HG02763 (cell line): ENCODE results near the gene HS3ST3B1.

Experiments
- ATAC-seq: cut with Tn5 transposase; IDR thresholded peaks from one replicate; pipeline ENCODE4 v1.9.1; 2021; ENCODE audit warnings: mild to moderate bottlenecking, moderate library complexity; ENCODE audit not compliant: unreplicated experiment

The HS3ST3B1 gene

DNA sequence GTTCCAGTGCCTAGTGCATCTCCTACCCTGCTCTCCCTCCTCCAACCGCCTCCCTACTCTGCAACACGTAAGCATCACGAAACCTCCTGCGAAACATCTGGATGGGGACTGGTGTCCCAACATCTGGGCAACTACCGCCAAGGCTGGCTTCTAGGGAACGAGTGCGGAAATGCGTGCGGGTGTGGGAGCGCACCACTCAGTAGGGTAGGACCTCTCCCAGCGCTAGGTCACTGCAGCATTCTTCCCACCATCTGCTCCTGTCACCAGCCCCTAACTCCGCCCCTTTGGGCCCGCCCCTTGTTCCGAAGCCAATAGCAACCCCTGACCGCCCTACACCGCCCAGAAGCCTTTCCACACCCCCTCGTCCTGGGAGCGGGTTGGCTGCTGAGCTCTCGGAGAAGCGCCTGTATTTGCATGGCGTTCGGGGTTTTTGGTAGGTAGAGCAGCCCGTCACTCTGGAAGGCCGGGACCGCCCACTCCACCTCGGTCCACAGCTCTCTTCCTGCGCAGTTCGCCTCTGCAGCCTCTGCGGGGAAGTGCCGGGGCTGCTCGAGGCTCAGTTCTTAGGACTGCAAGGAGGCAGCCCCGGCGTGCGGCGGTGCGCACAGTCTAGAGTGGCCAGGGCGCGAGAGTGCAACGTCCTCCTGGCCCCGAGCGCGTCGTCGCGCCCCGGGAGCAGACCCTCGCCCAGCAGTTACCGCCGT is at the start of gene HS3ST3B1:
TSS of gene HS3ST3B1 (plus strand) at position 507 of the 704 bp plus-strand sequence. CDS start 438 bp downstream, outside the sequence.
- ATAC-seq: peak; percentile 73

DNA sequence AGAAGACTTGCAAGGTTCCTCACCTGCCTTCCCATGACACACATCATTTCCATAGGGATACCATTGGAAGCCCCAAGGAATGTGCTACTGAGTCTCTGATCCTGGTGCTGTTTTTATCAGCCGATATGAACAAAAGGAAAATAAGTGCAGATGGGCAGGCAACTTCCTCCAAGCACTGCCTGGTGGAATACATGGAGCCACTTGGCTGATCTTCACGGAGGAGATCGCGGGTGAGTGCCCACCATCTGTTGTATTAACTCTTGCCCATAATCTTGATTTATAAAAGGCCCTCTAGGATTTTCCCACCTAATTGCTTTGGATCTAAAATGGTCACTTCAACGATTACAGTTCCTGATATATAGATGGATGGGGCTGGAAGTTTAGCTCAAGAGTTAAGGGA is 39.5 kb upstream of the HS3ST3B1 start:
- ATAC-seq: no peak

DNA sequence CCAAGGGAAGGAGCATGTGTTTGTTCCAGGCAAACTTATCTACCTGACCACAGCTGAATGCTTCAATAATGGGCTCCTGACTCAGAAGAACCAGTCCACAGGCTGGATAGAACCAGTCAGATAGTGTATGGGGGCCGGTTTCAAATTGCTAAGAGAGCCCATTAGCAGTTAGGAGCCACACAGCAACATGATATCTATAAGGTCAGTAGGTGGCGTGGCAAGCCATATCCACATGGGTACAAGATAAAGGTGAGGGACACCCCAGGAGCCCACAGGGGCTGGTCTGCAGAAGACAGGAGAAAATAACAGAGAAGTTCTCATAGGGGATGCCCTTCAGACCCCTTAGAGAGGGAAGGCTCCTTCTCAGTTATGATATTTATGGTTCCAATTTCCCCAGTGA is 32.6 kb upstream of the HS3ST3B1 start:
- no peak for ATAC-seq

DNA sequence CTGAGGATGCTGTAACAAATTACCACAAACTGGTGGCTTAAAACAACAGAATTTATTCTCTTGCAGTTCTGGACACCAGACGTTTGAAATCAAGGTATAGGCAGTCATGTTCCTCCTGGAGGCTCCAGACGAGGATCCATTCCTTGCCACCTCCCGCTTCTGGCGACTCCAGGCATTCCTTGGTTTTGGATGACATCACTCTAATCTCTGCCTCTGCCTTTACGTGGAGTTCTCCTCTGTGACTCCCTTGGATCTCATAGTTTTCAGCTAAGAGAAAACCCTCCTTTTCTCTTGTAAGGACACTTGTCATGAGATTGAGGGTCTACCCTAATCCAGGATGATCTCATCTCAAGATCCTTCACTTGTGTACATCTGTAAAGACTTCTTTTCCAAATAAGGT is 31.4 kb upstream of the HS3ST3B1 start:
- no peak for ATAC-seq

DNA sequence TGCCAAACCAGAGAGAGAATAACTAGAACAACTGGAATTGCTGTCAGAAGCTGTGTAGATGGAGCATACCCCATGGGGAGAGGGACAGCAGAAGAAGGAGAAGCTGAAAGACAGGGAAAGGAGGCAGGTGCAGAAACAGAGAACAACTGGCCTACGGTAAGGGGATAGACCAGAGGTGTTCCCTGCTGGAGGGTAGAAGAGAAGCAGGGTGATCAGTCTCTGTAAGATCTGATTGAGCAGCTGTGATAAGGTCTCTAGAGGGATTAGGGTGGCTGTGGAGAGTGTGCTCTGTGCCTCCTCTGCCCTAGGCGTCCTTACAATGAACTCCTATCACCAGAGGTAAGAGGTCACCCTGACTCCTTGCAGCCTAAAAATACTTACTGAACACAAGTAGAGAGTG is 30.4 kb upstream of the HS3ST3B1 start:
- no peak for ATAC-seq

DNA sequence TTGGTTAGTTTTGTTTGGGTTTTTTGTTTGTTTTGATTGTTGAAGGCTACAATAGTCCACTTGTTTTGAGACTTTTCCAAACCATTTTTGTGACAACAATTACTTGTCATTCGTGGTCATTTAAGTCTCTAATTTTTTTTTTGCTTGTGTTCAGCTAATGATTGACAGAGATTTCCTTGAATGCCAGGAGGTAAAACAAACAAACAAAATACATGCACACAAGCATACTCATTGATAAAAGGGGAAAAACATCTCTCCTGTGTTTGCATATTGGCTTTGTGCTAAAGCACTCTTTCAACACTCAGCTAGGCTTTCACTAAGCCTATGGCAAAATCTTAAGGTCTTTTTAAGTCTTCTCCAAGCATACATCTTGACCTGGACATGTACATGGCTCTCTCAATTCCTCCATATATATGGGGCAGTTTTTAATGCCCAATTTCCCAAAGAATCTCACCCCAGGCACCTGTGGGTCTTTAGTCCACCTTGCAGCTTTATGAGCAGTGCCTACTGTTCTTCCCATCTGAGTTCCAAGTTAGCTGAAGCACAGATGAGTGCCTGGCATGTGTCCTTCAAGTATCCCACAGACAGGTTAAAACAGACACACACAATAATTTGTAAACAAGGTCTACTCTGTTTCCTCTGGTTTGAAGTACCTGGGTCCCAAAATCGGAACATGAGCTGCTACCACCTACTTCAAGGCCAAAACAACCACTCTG is 24.2 kb upstream of the HS3ST3B1 start:
- ATAC-seq: no peak

DNA sequence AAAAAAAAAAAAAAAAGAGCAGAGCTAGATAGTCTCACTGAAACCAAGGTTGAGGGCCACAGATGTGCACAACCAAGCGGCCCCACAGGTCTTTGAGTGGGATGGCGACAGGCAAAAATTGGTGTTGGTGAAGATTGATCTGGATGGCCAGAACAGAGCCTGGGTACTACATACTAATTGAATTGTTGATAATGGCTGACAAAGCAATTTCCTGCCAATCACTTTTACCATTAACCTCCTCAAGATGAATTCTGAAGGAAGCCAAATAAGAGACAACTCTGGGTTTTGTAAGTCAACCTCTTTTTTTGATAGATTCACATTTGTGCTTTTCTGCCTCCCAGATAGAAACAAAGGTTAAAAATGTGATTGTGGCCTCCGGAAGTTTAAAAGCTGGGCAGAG is 19.4 kb upstream of the HS3ST3B1 start:
- ATAC-seq: no peak

DNA sequence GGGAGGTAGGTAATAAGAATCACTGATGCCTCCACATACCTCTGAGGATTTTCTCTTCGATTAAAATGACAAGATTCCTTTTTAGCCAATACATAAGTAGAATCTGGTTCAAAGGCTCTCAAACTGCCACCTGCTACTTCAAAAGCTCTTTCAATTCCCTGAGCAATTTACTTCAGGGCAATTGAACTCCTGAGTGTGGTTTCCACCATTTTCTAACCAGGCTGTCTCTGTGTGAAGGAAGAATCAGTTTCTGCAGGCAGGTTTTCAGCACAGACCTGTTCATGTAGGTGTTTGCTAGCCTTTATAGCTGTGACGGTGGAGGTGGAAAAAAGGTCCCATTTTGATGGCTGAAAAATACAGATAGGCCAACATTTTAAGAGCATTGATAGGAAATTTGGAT is 18.2 kb upstream of the HS3ST3B1 start:
- ATAC-seq: no peak

DNA sequence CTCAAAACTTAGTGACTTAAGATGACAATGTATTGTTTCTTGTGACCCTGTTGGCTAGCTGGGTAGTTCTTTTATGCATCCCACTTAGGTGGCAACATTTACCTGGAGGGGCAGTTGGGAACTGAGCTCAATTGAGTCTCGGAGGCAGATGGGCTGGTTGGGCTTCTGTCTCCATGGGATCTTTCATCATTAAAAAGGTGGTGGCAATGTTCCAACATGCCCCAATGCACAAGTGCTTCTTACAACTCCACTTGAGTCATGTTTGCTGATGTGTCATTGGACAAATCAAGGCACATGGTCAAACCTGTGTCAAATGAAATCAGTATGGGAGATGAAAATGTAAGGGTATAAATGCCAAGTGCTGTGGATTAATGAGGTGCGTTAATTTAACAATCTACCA is 11.7 kb upstream of the HS3ST3B1 start:
- no peak for ATAC-seq

DNA sequence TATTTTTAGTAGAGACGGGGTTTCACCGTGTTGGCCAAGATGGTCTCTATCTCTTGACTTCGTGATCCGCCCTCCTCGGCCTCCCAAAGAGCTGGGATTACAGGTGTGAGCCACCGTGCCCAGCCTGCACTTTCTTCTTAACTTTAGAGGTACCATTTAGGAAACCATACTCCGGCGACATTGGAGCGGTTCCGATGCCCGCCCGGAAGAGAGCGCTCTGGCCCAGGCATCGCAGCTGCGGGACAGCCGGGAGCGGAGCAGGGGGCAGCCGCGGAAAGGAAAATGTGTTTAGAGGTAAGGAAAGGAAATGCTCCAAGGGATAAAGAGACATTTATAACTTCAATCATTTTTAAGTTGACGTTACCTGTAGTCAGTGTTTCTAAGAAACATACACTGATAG is 6.0 kb upstream of the HS3ST3B1 start:
- ATAC-seq: no peak

DNA sequence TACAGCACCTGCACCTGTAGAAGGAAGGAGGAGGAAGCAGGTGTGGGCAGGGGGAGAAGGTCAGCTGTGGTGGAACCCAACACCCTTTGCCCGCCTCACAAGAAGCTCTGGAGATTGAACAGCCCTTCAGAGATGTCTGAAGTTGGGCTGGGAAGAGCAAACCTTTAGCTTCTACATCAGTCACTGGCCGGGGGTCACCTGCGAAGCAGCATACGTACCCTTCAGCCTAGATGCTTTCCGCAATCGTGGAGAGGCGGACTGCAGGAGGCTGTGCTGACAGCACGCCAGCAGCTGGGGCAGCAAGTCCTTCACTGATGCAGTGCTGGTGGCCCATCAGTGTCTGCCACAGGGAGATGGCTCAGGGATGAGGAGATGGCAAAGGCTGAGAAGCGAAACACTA is 5.2 kb upstream of the HS3ST3B1 start:
- ATAC-seq: no peak

DNA sequence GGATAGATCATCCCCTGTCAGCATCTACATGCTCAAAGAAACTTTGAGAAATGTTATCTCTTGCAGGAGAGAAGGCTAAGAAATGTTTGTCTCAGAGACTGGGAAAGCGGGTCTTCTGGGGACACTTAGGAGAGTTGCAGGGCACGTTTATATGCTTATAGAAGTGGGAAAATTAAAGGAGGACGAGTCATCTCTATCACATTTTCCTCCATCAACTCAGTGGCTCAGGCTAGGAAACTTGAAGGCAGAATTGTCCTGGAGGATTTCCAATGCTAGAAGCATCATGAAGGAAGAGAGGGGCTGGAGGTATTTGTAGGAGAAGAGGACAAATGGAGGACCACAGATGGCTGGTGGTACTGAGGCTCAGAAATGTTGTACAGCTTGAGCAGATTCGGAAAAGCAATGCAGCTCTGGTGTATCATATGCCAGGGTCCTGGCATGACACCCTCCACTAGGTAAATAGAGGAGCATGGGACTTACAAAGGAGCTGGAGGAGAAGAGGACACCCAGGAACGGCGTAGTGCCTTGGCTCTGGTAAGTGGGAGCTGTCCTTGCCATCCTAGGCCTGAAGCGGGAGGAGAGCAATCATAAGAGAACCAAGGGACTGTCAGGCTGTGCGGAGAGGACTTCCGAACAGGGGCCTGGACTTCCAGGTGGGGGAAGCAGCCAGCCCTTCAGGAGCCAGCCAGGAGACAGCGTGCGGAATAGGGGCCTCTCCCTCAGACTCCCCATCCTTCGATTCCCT is 4.5 kb upstream of the HS3ST3B1 start:
- no peak for ATAC-seq

DNA sequence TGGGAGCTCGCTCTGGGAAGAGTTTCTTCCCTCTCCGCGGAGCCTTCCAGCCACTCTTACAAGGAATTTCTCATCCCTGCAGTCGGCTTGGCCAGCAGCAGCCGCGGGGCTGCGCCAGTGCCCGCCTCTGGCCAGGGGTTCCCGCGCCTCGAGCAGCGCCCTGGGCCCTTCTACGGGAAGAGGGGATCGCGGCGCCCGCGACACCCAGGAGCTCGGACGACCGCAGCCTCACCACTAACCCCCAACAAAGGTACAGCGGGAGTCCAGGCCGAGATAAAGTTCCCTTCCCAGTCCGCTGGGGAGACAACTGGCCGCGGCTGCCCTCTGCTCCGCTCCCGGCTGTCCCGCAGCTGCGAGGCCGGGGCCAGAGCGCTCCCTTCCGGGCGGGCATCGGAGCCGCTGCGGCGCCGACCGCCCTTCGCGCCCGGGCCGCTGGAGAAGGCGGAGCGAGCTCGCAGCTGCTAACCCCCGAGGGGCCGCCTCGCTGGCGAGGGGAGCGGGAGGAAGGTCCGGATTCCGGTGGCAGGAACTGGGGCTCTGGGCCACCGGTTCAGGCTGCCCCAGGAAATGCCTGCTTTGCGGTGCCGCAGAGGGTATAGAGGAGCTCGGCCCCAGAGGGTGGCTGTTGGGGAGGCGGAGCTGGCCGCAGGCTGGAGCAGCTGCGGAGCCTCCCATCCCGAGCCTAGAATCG is 3.6 kb upstream of the HS3ST3B1 start:
- ATAC-seq: no peak

DNA sequence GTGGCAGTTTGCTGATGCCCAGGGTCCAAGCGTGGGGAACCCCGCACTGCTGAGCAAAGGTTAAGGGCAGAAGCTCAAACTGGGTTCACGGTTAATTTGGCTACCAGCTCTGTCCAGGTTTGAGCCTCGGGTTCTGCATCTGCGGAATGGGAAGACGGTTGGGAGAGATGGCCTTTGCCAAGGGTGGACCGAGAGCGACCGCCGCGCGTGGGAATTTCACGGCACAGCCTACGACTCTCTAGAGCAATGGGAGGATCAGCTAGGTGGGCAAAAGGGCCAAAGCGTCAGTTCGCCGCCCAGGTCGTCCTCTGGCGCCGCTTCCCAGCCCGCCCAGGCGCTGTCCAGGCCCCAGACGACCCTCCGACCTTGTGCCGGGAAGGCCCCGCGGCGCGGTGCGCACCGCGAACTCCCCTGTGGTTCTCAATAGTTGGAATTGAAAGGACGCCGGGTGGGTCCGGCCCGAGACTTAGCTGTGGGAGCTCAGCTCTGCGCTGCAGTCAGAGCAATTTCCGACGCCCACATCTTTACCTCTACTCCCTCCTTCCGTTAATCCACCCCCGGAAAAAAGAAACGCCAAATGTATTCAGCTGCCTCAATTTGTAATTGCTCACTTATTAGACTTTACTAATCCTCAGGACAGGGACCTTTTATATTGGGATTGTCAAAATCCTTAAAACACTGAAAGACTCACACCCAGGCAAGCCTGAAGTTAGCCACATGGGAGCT is 2.5 kb upstream of the HS3ST3B1 start:
- ATAC-seq: no peak

DNA sequence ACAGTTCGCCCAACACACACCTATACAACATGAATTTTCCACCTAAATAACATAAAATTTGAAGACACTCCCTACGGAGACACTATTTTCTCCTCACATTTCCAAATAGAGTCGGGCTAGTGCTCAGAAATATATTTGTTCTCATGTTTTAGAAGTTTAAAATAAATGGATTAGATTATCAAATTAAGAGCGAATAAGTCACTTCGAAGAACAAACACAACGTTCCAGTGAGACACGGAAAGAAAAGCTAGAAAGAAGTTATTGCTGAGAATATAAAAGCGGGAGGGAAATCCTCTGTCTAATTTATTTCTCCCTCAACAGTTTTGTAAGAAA is 2.0 kb upstream of the HS3ST3B1 start:
- ATAC-seq: no peak

DNA sequence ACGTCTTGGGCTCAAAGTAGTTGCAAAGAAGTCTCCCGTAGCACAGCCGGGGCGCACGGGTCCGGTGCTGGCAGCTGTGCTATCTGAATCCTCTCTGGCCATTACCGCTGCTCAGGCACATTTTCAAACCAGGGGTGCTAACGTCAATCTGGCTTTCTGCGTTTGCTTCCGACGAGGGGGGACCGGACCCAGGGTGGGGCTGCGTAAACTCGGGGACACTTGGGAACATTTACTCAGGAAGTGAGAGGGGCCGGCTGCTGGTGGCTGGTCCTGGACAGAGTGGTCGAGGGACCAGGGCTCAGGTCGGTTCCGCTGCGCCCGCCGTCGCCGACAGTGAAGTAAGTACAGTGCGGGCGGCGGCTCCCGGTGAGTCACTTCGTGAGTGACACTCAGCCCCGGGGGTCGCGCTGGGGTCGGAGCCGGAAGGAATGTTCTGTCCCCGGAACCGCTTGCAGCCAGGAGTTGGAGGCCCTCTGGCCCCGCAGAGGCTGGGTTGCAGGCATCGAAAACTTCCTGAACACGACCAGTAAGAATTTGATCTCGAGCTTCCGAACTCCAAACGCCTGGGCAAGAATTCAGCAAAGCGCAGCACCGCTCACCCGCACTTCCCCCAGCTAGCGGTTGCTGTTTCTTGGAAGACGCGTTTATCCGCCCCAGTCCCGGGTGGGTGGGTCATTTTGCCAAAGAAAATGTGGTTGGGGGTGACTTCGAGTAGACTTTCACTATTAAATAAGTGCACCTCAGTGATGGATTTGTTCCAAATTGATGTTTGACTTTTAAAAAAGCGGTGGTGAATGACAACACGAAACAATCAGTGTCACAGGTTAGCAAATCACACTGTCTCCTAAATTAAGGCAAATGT is 1.4 kb upstream of the HS3ST3B1 start:
- ATAC-seq: no peak

DNA sequence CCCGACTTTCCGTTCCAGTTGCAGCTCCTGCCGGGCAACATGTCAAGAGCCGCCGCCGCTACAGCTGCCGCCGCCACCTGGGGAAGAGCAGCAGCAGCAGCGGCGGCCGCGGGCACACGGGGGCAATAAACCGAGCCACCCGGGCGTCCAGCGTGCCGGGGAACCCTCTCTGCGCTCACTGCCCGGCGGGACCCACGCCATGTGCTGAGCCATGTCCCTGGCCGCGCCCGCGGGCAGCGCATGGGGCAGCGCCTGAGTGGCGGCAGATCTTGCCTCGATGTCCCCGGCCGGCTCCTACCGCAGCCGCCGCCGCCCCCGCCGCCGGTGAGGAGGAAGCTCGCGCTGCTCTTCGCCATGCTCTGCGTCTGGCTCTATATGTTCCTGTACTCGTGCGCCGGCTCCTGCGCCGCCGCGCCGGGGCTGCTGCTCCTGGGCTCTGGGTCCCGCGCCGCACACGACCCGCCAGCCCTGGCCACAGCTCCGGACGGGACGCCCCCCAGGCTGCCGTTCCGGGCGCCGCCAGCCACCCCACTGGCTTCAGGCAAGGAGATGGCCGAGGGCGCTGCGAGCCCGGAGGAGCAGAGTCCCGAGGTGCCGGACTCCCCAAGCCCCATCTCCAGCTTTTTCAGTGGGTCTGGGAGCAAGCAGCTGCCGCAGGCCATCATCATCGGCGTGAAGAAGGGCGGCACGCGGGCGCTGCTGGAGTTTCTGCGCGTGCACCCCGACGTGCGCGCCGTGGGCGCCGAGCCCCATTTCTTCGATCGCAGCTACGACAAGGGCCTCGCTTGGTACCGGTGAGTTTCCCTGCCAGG is 604 bp downstream of the HS3ST3B1 start:
- ATAC-seq: no peak

DNA sequence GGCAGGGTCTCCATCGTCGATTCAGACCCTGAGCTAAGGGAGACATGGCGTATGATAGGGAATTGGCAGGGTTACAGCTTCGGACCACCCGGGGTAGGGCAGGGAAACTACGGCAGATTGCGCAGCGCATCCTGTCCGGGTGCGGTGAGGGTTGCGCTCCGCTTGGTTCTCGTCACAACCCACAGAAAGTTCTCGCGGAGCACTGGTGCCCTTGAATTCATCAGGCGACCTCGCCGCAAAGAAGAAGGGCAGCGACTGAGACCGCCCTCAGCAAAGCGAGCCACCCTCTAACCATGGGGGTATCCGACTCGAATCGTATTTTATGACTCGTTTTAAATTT is 1.2 kb downstream of the HS3ST3B1 start:
- no peak for ATAC-seq

DNA sequence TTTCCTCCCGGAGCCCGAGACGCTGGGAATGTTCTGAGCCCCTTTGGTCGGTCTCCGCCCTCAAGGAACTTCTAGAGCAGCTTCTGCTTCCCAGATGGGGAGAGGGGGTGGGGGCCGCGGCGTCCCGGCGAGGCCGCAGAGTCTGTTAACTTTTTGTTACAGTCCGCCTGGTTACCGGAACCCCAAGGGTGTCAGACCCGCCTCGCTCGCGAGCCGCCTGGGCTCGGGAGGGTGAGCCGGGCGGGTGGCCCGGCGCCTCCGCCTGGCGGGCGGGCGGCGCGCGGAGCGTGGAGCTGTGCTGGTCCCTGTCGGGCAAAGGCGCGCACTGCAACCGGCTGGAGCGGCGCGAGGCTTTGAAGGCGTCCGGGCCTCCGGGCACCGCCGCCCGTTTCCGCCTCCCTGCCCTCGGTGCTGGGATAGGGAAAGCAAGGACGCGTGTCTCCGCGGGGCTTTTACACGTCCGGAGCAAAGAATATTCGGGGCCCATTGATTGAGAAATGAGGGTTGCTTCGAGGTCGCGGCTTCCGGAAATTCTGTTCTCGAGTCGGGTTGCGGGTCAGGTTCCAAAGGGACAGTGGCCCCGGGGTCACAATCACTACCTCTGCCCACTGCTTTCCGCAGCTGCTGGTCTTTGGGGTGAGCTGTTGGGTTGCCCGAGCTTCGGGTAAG is 1.7 kb downstream of the HS3ST3B1 start:
- peak; percentile 64 for ATAC-seq
